Spinal cord (tissue), 10 donors: ENCODE data around the gene KLF9. TPM values are rescaled to one million over a fixed set of nuclear protein-coding genes. Genes with fewer than 3 reads are reported as not detected.

Source experiments
- DNase-seq, 6 donors: peaks; one replicate each; pipeline versions ENCODE4 v3.0.0 to v3.0.0-alpha.2; 2013 to 2015; ENCODE audit warnings: low spot score in 6 of 6, low read depth in 4 of 6
- H3K27ac ChIP-seq: one replicate; pipeline ENCODE4 v1.5.1; 2013; ENCODE audit warnings: low read depth, low read length, control low read depth
- H3K27me3 ChIP-seq: one replicate; pipeline ENCODE4 v1.6.1; 2013; ENCODE audit warnings: low read length; ENCODE audit not compliant: control insufficient read depth, insufficient read depth
- H3K36me3 ChIP-seq: one replicate; pipeline ENCODE4 v1.6.1; 2013; ENCODE audit warnings: low read length; ENCODE audit not compliant: control insufficient read depth, insufficient read depth
- H3K4me1 ChIP-seq: one replicate; pipeline ENCODE4 v1.6.1; 2013; ENCODE audit warnings: low read length; ENCODE audit not compliant: control insufficient read depth, insufficient read depth
- H3K4me3 ChIP-seq: one replicate; pipeline ENCODE4 v1.5.1; 2013; ENCODE audit warnings: low read depth, low read length, control low read depth
- H3K9me3 ChIP-seq: one replicate; pipeline ENCODE4 v1.6.1; 2013; ENCODE audit warnings: low read length; ENCODE audit not compliant: control insufficient read depth, insufficient read depth
- WGBS: methylation state at CpG from one replicate; pipeline ENCODE4 v1.1.5; 2013; ENCODE audit warnings: missing lambda C conversion rate; ENCODE audit not compliant: insufficient coverage; 5-methylcytosine and 5-hydroxymethylcytosine counted together
- polyA plus RNA-seq, 2 donors: library from polyadenylated mRNA; unstranded; fragments of 120-200 nt; gene quantifications; one replicate each; pipeline ENCODE4 v1.2.1, GENCODE V29; 2013; ENCODE audit not compliant: insufficient read length in 2 of 2
- total RNA-seq, 2 donors: library from RNA; depleted of rRNA in 1 of 2; stranded (reverse); fragments of 120-200 nt in 1 of 2; fragments of >200 nt in 1 of 2; gene quantifications; one replicate each; pipeline versions ENCODE4 v1.2.3 to v1.2.4, GENCODE V29; 2013 to 2014
- donor health status: healthy.

Gene KLF9
- total and polyA plus RNA-seq, 4 donors: 8.5 to 25.3 (median 10.6) TPM

DNA sequence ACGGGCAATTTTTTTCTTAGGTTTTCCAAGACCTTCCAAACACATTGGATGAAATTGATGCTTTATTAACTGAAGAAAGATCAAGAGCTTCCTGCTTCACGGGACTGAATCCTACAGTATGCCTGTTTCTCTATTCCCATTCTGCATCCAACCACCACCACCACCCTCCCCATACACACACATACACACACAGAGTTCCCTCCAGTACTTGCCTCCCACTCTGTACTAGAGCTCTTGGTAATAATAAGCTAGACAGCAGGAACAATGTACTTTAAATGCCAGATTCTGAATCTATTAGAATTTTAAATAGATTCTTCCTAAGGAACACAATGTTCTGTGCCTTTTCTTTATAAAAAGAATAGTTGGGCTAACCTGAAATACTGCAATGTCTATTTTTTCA is 67.4 kb downstream of the KLF9 start:
- H3K36me3 ChIP-seq: peaks cover 17% of the 10 kb centered on the region
- H3K4me3 ChIP-seq: no peak overlapping the region
- no peaks in the 10 kb centered on the region for H3K4me1 ChIP-seq
- DNase-seq: no peak
- no peaks in the 10 kb centered on the region for H3K27me3 ChIP-seq
- no peak overlapping the region for H3K27ac ChIP-seq
- whole genome bisulfite sequencing: 60% methylated on average over 1 of the region's 2 CpGs
- no peaks in the 10 kb centered on the region for H3K9me3 ChIP-seq

DNA sequence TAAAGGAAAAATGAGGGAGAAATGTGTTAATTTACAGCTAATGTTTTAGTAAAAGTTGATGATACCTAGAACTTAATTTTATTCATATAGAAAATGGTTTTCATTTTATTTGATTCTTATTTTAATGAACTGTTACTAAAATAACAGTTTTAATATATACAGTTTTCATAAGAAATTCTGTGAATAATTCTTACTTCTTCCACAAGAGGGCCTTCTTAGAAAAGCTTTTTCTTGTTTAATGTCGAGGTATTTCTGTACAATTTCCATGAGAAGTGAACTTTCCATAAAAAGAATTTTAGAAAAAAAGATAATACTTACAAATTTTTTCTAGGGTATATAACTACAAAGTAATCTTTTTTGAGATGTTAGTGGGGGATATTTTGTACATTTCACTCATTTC is 73.9 kb downstream of the KLF9 start:
- no peaks in the 10 kb centered on the region for H3K36me3 ChIP-seq
- no peaks in the 10 kb centered on the region for H3K27me3 ChIP-seq
- no peaks in the 10 kb centered on the region for H3K4me1 ChIP-seq
- no CpG with 5 or more reads among the region's 1 CpG for WGBS
- no peak overlapping the region for H3K4me3 ChIP-seq
- H3K9me3 ChIP-seq: no peaks in the 10 kb centered on the region
- DNase-seq: peak in 5 of 6 donors; percentile 7 to 72 (median 19)
- no peak overlapping the region for H3K27ac ChIP-seq

Other genes starting within 250 kb of the KLF9 start
- 10 to 100 TPM; 38.7 to 39.5 TPM for gene SMC5, start 155.7 kb downstream of the KLF9 start, total RNA-seq
- 10 to 100 TPM; 24.2 to 25.0 TPM for gene SMC5, start 155.7 kb downstream of the KLF9 start, polyA plus RNA-seq